Spleen (tissue), 11 donors: Measurements from ENCODE around the gene SECTM1. TPM values are rescaled to one million over a fixed set of nuclear protein-coding genes. Genes with fewer than 3 reads are reported as not detected.

Experiments
- DNase-seq: peaks from one replicate; pipeline ENCODE4 v3.0.0-alpha.2; 2020
- H3K27ac ChIP-seq, 8 donors: fragments of 200-600 bp; sonication (generic) in 7 of 8; 1 replicate in 4 of 8; 2 replicates in 4 of 8; pipeline versions ENCODE4 v1.5.0 to v1.8.0; 2016 to 2021; ENCODE audit warnings: inconsistent platforms in 4 of 8, mild to moderate bottlenecking in 4 of 8, moderate library complexity in 1 of 8
- H3K27me3 ChIP-seq, 7 donors: fragments of 200-600 bp; sonication (generic) in 6 of 7; replicated peaks in 1 of 7; 1 replicate in 4 of 7; 2 replicates in 3 of 7; pipeline versions ENCODE4 v1.5.0 to v1.8.0; 2016 to 2021; ENCODE audit warnings: inconsistent platforms in 3 of 7, mild to moderate bottlenecking in 1 of 7
- H3K36me3 ChIP-seq, 6 donors: fragments of 200-600 bp; sonication (generic) in 5 of 6; 1 replicate in 4 of 6; 2 replicates in 2 of 6; pipeline versions ENCODE4 v1.5.0 to v1.8.0; 2016 to 2021; ENCODE audit warnings: inconsistent platforms in 2 of 6
- H3K4me1 ChIP-seq, 6 donors: fragments of 200-600 bp; sonication (generic) in 5 of 6; 1 replicate in 3 of 6; 2 replicates in 3 of 6; pipeline versions ENCODE4 v1.5.0 to v1.8.0; 2016 to 2021; ENCODE audit warnings: inconsistent platforms in 3 of 6
- H3K4me3 ChIP-seq, 8 donors: fragments of 200-600 bp; sonication (generic) in 7 of 8; 1 replicate in 4 of 8; 2 replicates in 4 of 8; pipeline versions ENCODE4 v1.5.0 to v1.8.0; 2016 to 2021; ENCODE audit warnings: inconsistent platforms in 4 of 8, mild to moderate bottlenecking in 4 of 8, moderate library complexity in 2 of 8
- H3K9me3 ChIP-seq, 8 donors: fragments of 200-600 bp; sonication (generic) in 7 of 8; 1 replicate in 4 of 8; 2 replicates in 4 of 8; pipeline versions ENCODE4 v1.5.0 to v1.8.0; 2016 to 2021; ENCODE audit warnings: inconsistent platforms in 4 of 8
- CTCF ChIP-seq, 11 experiments: fragments of 200-600 bp in 7 of 11; fragments of 450-650 bp in 4 of 11; sonication (generic) in 4 of 11; IDR thresholded peaks in 8 of 11; conservative IDR thresholded peaks in 3 of 11; 1 replicate in 7 of 11; 2 replicates in 4 of 11; pipeline versions ENCODE4 v1.4.0 to v1.8.0; 2016 to 2021; ENCODE audit warnings: antibody characterized with exemption in 11 of 11, inconsistent platforms in 4 of 11, mild to moderate bottlenecking in 1 of 11
- POLR2A ChIP-seq, 3 donors: fragments of 450-650 bp; IDR thresholded peaks; one replicate each; pipeline ENCODE4 v1.5.1; 2017; ENCODE audit warnings: antibody characterized with exemption in 3 of 3, mild to moderate bottlenecking in 1 of 3
- POLR2AphosphoS5 ChIP-seq, 3 donors: sonication (generic); formaldehyde crosslinking; IDR thresholded peaks; one replicate each; pipeline ENCODE4 v1.5.1; 2017; ENCODE audit warnings: antibody characterized with exemption in 3 of 3
- WGBS, 5 donors: extraction: QIAGEN DNeasy Blood & Tissue Kit in 3 of 5; methylation state at CpG; one replicate each; pipeline versions ENCODE4 v1.1.5 to v1.1.7; 2013 to 2018; 5-methylcytosine and 5-hydroxymethylcytosine counted together
- intact Hi-C: fragments of 100-400 bp; cut with DNase I; formaldehyde crosslinking; loops from one replicate; pipeline ENCODE4 v1.15.0; 2023; ENCODE audit warnings: low total_unique reads
- polyA plus RNA-seq, 3 donors: library from polyadenylated mRNA; stranded (reverse); fragments of 200-250 nt; gene quantifications; one replicate each; pipeline ENCODE4 v1.2.1, GENCODE V29; 2013
- total RNA-seq, 7 donors: library from RNA; depleted of rRNA in 3 of 7; stranded (reverse); fragments of >200 nt in 3 of 7; fragmentation: NEBNext Ultra II Directional in 4 of 7; extraction: Animal tissue kit (Norgen Biotek cat#: 25700) in 4 of 7; gene quantifications; one replicate each; pipeline versions ENCODE4 v1.1.0 to v1.2.1, GENCODE V29; 2016 to 2021
- donor health status: healthy with polysubstance abuse.
- donor health status: DM: no; HTN: no; CAD: no; lungs with moderate emphysema.
- donor health status: DM: no; HTN: no; CAD: no.
- donor health status: Bipolar disorder and iron deficiency.
- donor health status: healthy.
- donor health status: DM: no; HTN: no; CAD: no.
- donor health status: DM: yes; HTN: yes; CAD: no.

Gene SECTM1
- total and polyA plus RNA-seq, 10 donors: 6.0 to 141 (median 60.4) TPM

GRCh38 chr17:82322526-82323453 is 10.8 kb downstream of the SECTM1 start:
- Histone ChIP-seq H3K27ac (no peak overlapping the region), H3K4me1 (peaks cover 3 to 20% (median 13%) of the 10 kb centered on the region in 6 donors), H3K27me3 (peaks cover 0 to 38% (median 0%) of the 10 kb centered on the region in 7 donors), H3K4me3 (no peak overlapping the region), H3K36me3 (peaks cover 0 to 52% (median 0%) of the 10 kb centered on the region in 6 donors), H3K9me3 (no peaks in the 10 kb centered on the region)
- intact Hi-C loops: loop anchor here (5.0 to 10.0 kb wide), 2 partner anchors 85 to 118 kb away; no protein-coding TSS in a partner anchor
- TF ChIP-seq POLR2A (IDR thresholded peaks at IDR 0.05): no peak
- no peak for DNase-seq
- WGBS, 5 donors: 84 to 90% (median 87%) methylated on average over 20 to 28 of the region's 28 CpGs

DNA sequence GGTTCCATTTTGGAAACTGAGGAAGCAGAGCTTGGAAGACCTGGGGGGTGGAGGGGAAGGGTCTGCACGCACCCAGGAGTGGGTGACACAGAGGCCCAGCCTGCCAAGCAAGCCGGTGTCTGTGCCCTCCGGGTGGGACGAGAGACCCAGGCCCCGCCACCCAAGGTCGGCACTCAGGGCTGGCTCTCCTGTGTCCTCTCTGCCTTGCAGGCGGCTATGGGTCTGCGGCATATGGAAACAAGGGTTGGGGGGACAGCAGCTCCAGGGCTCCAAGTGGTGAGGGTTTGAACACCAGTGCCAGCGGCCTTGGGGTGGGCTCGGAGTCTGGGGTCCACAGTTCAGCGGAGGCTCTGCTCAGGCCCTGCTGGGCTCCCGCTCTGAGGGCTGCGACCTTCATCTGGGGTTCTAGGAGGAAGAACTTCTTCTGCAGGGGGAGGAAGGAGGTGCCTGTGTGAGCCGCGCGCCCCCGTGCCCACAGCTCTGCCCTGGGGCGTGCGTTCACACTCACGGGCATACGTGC is 11.6 kb downstream of the SECTM1 start:
- no peak overlapping the region for H3K27ac ChIP-seq
- H3K27me3 ChIP-seq: peaks cover 0 to 38% (median 0%) of the 10 kb centered on the region in 7 donors
- WGBS, 5 donors: 48 to 63% (median 61%) methylated on average over 9 to 21 of the region's 21 CpGs
- peaks cover 0 to 51% (median 0%) of the 10 kb centered on the region in 6 donors for H3K36me3 ChIP-seq
- H3K4me1 ChIP-seq: peaks cover 3 to 25% (median 13%) of the 10 kb centered on the region in 6 donors
- no peaks in the 10 kb centered on the region for H3K9me3 ChIP-seq
- DNase-seq: peak; percentile 77
- TF ChIP-seq POLR2AphosphoS5 (IDR thresholded peaks at IDR 0.05): no peak
- no peak for TF ChIP-seq POLR2A (IDR thresholded peaks at IDR 0.05)
- no peak for TF ChIP-seq CTCF (IDR thresholded peaks at IDR 0.05 in 8 of 11, conservative IDR thresholded peaks at IDR 0.05 in 3 of 11)
- intact Hi-C loops: loop anchor here (5.0 to 10.0 kb wide), 2 partner anchors 85 to 117 kb away; no protein-coding TSS in a partner anchor
- H3K4me3 ChIP-seq: peak overlapping the region in 1 of 8 donors; percentile 60

DNA sequence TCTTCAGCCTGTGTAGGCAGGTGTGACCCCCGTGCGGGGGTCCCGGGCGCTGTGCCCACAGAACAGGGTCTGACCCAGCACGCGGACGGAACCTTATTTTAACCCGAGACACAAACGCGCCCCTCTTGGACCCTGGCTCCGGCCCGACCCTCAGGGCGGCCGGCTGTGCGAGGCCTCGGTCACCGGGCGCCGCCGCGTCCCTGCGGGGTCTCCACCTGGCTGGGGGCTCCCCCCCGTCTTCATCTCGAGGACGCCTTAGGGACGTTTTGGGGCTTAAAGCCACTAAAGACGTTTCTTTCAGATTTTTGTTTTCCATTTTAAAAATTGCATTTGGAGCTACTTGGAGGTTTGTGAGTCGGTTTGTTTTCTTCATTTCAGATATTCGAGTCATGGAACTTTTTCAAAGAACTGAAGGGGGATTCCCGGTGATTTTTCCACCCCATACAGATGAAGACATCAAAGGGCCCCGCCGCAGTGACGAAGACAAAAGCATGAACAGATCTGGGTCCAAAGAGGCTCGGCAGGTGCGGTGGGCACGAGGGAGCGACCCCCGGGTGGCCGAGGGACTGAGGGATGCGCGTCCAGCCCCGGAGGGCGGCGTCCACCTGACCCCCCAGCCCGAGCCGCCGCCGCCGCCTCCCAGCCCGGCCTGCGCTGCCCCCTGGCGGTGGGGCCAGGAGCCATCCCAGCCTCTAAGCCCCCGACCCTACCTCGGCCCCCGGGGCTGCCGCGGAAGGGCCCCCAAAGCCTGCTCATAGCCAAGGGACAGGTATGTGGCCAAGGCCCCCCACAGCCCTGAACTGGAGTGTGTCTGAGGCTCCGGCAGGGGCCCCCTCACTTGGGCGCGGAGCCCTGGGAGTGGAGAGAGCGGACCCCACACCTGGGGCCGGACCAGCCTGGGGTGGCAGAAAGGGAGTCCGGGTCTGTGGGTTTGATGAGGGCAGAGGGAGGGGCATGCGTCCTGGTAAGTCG is 12.3 kb downstream of the SECTM1 start:
- TF ChIP-seq POLR2AphosphoS5 (IDR thresholded peaks at IDR 0.05) (peak; percentile 46 to 68 (median 54)), POLR2A (IDR thresholded peaks at IDR 0.05) (no peak), CTCF (IDR thresholded peaks at IDR 0.05 in 8 of 11, conservative IDR thresholded peaks at IDR 0.05 in 3 of 11) (peak; percentile 66 to 98 (median 88))
- Histone ChIP-seq H3K4me1 (peaks cover 3 to 32% (median 15%) of the 10 kb centered on the region in 6 donors), H3K27me3 (peaks cover 0 to 42% (median 0%) of the 10 kb centered on the region in 7 donors), H3K9me3 (no peaks in the 10 kb centered on the region), H3K36me3 (peaks cover 0 to 43% (median 0%) of the 10 kb centered on the region in 6 donors), H3K4me3 (peak overlapping the region in 3 of 8 donors; percentile 16 to 60 (median 20)), H3K27ac (peak overlapping the region in 3 of 8 donors; percentile 9 to 58 (median 49))
- 42 to 52% (median 45%) methylated on average over 52 to 65 of the region's 65 CpGs for WGBS, 5 donors
- intact Hi-C loops: loop anchor here (5.0 to 10.0 kb wide), 2 partner anchors 84 to 116 kb away; no protein-coding TSS in a partner anchor
- DNase-seq: peak; percentile 90
